AG04449 (cell line): ENCODE results near the gene TNFRSF6B.

Experiments
- CTCF ChIA-PET: fragments of 350-600 bp; formaldehyde crosslinking; extraction: SDS; loops from one replicate; lab custom pipeline; 2021; ENCODE audit warnings: antibody characterized with exemption; lab: Yijun Ruan, JAX
- POLR2A ChIA-PET: fragments of 400-600, 350-600 bp; formaldehyde crosslinking; extraction: SDS; loops from one replicate; lab custom pipeline; 2020; ENCODE audit warnings: antibody characterized with exemption, inconsistent platforms; lab: Yijun Ruan, JAX
- DNase-seq: peaks from one replicate; pipeline ENCODE4 v3.0.0-alpha.2; 2010; ENCODE audit warnings: low read depth, low spot score
- H3K4me3 ChIP-seq: 2 replicates; pipeline ENCODE4 v1.5.1; 2011; ENCODE audit warnings: low read depth, mild to moderate bottlenecking, control low read depth, low read length
- TF ChIP-seq, protein P1 (sequence below): IDR thresholded peaks from one replicate; pipeline ENCODE4 v1.5.1; 2011; ENCODE audit warnings: mild to moderate bottlenecking, moderate library complexity, low read length, control low read depth, inconsistent platforms; ENCODE audit not compliant: insufficient read depth; ENCODE audit errors: missing control alignments

Gene TNFRSF6B

DNA sequence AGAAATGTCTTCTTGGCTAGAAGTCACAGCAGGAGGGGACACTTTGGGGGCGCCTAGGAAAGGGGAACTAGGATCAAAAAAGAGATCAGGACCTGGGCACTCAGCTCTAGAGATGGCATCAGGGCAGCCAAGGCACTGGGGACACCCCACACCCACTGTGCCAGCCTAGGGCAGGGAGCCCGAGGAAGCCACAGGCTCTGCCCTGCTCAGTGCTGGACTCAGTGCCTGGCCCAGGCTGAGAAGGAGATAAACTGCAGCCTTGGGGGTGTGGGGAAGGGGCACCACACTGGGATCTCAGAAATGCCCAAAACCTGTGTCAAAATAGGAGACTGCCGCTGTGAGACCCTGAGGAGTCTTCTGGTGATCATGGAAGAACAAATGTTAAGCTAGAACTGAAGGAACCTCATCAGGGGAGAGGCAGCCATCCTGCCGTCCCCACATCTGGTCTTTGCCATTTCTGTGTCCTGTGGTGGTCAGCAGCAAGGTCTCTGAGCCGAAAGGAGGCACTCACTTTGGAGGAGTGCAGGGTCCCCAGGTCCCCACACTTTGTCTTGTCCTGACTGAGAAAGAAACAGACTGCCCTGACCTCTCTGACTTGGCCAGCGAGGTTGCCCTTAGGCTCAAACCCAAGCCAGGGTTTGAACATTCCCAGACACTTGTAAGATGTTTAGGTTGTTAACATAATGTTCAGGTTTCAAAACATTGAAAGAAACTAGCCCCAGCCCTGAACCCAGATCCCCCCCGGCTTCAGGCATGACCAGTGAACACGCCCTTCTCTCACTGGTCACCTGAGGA lies 9.0 kb downstream of the TNFRSF6B start:
- POLR2A ChIA-PET, result interaction anchor here (1.2 kb wide), 1 partner anchor 160 kb away, joined by 3 read pairs; the partner anchor contains the start of gene TPD52L2
- CTCF ChIA-PET, result no interaction called here
- TF ChIP-seq, protein P1, sequence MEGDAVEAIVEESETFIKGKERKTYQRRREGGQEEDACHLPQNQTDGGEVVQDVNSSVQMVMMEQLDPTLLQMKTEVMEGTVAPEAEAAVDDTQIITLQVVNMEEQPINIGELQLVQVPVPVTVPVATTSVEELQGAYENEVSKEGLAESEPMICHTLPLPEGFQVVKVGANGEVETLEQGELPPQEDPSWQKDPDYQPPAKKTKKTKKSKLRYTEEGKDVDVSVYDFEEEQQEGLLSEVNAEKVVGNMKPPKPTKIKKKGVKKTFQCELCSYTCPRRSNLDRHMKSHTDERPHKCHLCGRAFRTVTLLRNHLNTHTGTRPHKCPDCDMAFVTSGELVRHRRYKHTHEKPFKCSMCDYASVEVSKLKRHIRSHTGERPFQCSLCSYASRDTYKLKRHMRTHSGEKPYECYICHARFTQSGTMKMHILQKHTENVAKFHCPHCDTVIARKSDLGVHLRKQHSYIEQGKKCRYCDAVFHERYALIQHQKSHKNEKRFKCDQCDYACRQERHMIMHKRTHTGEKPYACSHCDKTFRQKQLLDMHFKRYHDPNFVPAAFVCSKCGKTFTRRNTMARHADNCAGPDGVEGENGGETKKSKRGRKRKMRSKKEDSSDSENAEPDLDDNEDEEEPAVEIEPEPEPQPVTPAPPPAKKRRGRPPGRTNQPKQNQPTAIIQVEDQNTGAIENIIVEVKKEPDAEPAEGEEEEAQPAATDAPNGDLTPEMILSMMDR, result no peak
- no peak for DNase-seq
- H3K4me3 ChIP-seq, result no peak overlapping the region

- TF ChIP-seq, protein P1, result no peak
- ChIA-PET CTCF (interaction anchor here (1.5 kb wide), 1 partner anchor 7 kb away, joined by 6 read pairs; no protein-coding TSS in a partner anchor), POLR2A (interaction anchor here (1.2 kb wide), 1 partner anchor 159 kb away, joined by 3 read pairs; the partner anchor contains the start of gene TPD52L2)
- peak overlapping the region; percentile 77 for H3K4me3 ChIP-seq
- DNase-seq, result no peak
Measured at GRCh38 chr20:63706027-63706695, 9.7 kb downstream of the TNFRSF6B start.

DNA sequence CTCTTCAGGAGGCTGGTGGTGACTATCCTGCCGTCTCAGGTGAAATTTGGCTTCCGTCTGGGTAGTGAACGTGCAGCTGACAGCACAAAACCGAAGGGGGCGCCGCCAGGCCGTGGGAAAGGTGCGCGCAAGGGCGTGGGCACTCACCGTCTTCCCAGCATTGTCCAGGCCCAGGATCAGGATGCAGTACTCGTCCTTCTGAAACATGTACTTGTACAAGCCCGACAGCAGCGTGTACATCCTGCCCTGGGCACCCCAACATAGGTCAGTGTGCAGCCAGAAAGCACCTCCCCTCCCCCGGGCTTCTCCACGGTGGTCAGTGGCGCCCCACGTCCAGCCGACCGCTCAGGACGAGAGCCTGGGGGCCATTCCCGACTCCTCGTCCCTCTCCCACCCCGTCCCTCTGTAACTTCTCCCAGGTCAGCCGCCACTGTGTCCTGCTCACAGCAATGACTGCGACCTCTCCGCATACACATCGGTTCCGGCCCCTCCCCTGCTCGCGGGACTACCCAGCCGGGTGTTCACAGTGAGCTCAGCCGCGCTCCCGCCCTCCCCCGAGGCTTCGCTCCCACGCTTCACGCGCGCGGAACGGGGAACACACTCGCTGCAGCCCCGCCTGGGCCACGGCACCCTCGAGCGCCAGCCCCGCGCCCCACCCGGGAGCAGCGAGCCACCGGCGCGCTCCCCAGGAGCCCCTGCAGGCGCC lies 10.6 kb downstream of the TNFRSF6B start:
- ChIA-PET POLR2A (interaction anchor here (1.2 to 1.6 kb wide), 7 partner anchors 8 to 186 kb away, joined by 3 to 10 read pairs (median 4); partner anchors contain the start of gene TPD52L2), CTCF (interaction anchor here (1.0 to 1.5 kb wide), 3 partner anchors 8 to 273 kb away, joined by 3 to 6 read pairs (median 3); partner anchors contain the start of genes PTK6 and SAMD10)
- peak overlapping the region; percentile 77 for H3K4me3 ChIP-seq
- TF ChIP-seq, protein P1, result peak; percentile 24
- no peak for DNase-seq

DNA sequence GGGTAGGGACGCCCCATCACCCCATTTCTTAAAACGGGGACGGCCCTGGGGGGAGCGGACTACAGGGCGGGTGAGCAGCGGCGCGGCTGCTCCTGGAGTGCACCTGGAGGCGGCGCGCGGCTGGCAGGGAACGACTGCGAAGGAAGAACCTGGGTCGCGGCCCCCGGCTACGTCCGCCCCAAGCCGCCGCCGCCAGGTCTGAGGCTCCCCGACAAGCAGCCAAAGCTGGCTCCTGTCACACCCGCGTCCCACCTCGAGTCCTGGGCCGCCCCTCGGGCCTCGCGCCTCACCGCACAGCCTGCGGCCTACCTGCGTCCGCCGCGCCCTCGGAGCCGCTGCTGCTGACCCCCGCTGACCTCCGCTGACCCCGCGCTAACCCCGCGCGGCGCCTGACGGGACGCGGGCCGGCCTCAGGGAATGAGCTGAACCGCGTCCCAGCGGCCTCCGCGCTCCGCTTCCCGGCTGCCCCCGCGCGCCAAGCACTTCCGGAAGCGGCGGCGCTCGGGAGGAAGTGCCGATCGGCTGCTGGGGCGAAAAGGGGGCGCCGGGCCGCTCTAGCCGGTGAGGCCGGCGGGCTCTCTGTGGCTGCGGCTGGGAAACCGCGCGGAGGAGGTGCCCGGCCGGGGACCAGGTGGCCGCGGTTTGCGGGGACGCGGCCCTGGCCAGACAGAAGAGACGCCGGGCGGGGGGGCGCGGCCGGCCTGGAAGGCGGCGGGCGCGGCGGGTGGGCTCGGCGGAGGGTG lies 11.3 kb downstream of the TNFRSF6B start, which contains the start of the genes ARFRP1 and ZGPAT:
Gene ARFRP1, minus strand, starts transcription at position 419 of the 743 bp plus-strand sequence. CDS start 885 bp downstream, outside the sequence.
Gene ZGPAT, plus strand, starts transcription at position 482 of the 743 bp plus-strand sequence. CDS start 542 bp downstream, outside the sequence.
- POLR2A ChIA-PET, result interaction anchor here (0.6 to 1.6 kb wide), 10 partner anchors 9 to 186 kb away, joined by 3 to 10 read pairs (median 4); partner anchors contain the start of genes GMEB2, LIME1 and TPD52L2

More for the DNA sequence above, 11.3 kb downstream of the TNFRSF6B start, which contains the start of the genes ARFRP1 and ZGPAT:
- H3K4me3 ChIP-seq, result peak within 1 kb of the TSS; percentile 77
- DNase-seq, result no peak
- TF ChIP-seq, protein P1, result no peak
- CTCF ChIA-PET, result interaction anchor here (1.0 to 1.5 kb wide), 6 partner anchors 9 to 272 kb away, joined by 3 to 6 read pairs (median 3); partner anchors contain the start of genes PTK6 and SAMD10
